ENCODE results near the gene MAP3K9. TPM values are rescaled to one million over a fixed set of nuclear protein-coding genes. Genes with fewer than 3 reads are reported as not detected.

The MAP3K9 gene
- total and polyA plus RNA-seq, 3 experiments from 2014 or later: 1.9 to 4.7 (median 4.0) TPM

DNA sequence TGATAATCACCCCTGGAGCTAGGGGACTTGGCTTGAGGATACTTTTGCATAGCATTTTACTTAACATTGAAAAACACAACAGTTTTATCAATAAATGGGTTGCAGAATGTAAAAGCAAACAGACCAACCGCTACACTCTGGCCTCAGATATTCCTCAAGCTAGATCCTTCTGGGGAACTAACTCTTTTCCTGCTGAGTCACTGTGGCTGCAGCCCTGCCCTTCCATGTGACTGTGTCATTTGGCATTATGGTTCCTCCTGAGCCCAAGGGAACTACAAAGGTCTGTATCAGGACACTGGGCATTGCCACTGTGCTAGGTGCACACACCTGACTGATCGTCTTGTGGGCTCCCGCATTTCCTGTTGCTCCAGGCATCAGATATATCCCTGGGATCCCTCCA is 111.0 kb downstream of the MAP3K9 start:
- peaks cover 0 to 2% (median 0%) of the 10 kb centered on the region in 3 donors for H3K36me3 Mint-ChIP-seq
- Histone ChIP-seq H3K4me3 (ENCODE audit: low read length) (no peak overlapping the region), H3K4me1 (ENCODE audit: insufficient read depth, low read length) (no peaks in the 10 kb centered on the region), H3K27me3 (ENCODE audit: insufficient read depth, low read length, poor library complexity, severe bottlenecking) (no peaks in the 10 kb centered on the region), H3K27ac (ENCODE audit: low read depth, low read length) (no peak overlapping the region), H3K9me3 (ENCODE audit: low read length) (no peaks in the 10 kb centered on the region), H3K36me3 (ENCODE audit: insufficient read depth, low read length) (no peaks in the 10 kb centered on the region)
- ChIA-PET CTCF (interaction anchor here (1.2 kb wide), 1 partner anchor 15 kb away, joined by 5 read pairs; no protein-coding TSS in a partner anchor), POLR2A (no interaction called here)
- H3K4me3 Mint-ChIP-seq: no peak overlapping the region
- H3K27me3 Mint-ChIP-seq: peaks cover 0 to 3% of the 10 kb centered on the region in 2 donors
- DNase-seq: no peak
- no peak overlapping the region for H3K27ac Mint-ChIP-seq
- no peaks in the 10 kb centered on the region for H3K9me3 Mint-ChIP-seq
- peaks cover 0 to 4% (median 0%) of the 10 kb centered on the region in 3 donors for H3K4me1 Mint-ChIP-seq

DNA sequence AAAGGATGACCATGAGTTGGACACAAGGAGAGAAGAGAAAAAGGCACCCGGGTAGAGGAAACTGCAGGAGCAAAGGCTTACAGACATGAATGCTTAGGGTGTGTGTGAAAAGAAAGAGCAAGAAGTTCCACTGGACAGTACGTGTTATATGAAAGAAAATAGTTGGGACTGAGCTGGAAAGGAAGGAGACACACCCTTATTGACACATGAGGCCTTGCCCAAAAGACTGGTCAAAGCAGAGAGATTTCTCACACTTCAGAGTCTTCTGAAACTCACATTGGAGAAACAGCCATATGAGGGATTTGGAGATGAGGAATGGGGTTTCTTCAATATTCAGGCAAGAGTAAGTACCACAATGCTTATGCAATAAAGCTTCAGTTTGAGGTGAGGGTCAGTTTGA is 111.6 kb downstream of the MAP3K9 start:
- H3K27me3 ChIP-seq (ENCODE audit: insufficient read depth, low read length, poor library complexity, severe bottlenecking): no peaks in the 10 kb centered on the region
- H3K27ac ChIP-seq (ENCODE audit: low read depth, low read length): no peak overlapping the region
- DNase-seq: no peak
- H3K9me3 ChIP-seq (ENCODE audit: low read length): no peaks in the 10 kb centered on the region
- Mint-ChIP-seq H3K9me3 (no peaks in the 10 kb centered on the region), H3K36me3 (peaks cover 0 to 2% (median 0%) of the 10 kb centered on the region in 3 donors), H3K27ac (no peak overlapping the region), H3K4me1 (peaks cover 0 to 4% (median 0%) of the 10 kb centered on the region in 3 donors), H3K4me3 (no peak overlapping the region), H3K27me3 (peaks cover 0 to 3% of the 10 kb centered on the region in 2 donors)
- H3K4me1 ChIP-seq (ENCODE audit: insufficient read depth, low read length): no peaks in the 10 kb centered on the region
- H3K4me3 ChIP-seq (ENCODE audit: low read length): no peak overlapping the region
- ChIA-PET POLR2A (no interaction called here), CTCF (interaction anchor here (1.2 kb wide), 1 partner anchor 16 kb away, joined by 5 read pairs; no protein-coding TSS in a partner anchor)
- H3K36me3 ChIP-seq (ENCODE audit: insufficient read depth, low read length): no peaks in the 10 kb centered on the region

GRCh38 chr14:70696026-70696425 is 113.3 kb downstream of the MAP3K9 start:
- ChIA-PET POLR2A (no interaction called here), CTCF (no interaction called here)
- H3K27ac Mint-ChIP-seq: peak overlapping the region in 1 of 8 donors; percentile 39
- Histone ChIP-seq H3K4me3 (ENCODE audit: low read length) (no peak overlapping the region), H3K36me3 (ENCODE audit: insufficient read depth, low read length) (no peaks in the 10 kb centered on the region), H3K4me1 (ENCODE audit: insufficient read depth, low read length) (no peaks in the 10 kb centered on the region), H3K27ac (ENCODE audit: low read depth, low read length) (no peak overlapping the region), H3K27me3 (ENCODE audit: insufficient read depth, low read length, poor library complexity, severe bottlenecking) (no peaks in the 10 kb centered on the region), H3K9me3 (ENCODE audit: low read length) (no peaks in the 10 kb centered on the region)
- DNase-seq: no peak
- H3K27me3 Mint-ChIP-seq: no peaks in the 10 kb centered on the region
- H3K36me3 Mint-ChIP-seq: peaks cover 0 to 2% (median 0%) of the 10 kb centered on the region in 3 donors
- no peak overlapping the region for H3K4me3 Mint-ChIP-seq
- H3K9me3 Mint-ChIP-seq: no peaks in the 10 kb centered on the region
- no peaks in the 10 kb centered on the region for H3K4me1 Mint-ChIP-seq

DNA sequence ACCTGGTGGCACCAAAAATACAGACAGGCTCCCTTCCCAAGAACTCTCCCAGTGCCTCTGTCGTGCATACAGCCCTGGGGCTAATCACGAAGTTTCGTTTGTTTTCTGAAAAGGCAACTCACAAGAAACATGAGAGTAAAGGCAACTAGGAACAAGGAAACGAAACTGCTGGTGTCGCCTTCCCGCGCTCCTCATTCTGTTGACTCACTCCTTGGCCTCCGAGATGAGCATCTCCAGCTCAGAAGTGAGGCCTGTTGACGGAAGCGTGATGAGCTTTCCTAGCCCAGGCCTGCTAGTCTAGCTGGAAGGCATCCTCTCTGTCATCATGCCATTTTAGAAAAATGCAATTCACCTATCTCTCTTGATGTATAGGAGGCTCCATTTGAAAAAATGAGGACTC is 117.1 kb downstream of the MAP3K9 start:
- Mint-ChIP-seq H3K9me3 (no peaks in the 10 kb centered on the region), H3K27me3 (peaks cover 0 to 1% of the 10 kb centered on the region in 2 donors), H3K27ac (no peak overlapping the region), H3K4me3 (no peak overlapping the region), H3K36me3 (peaks cover 0 to 2% (median 0%) of the 10 kb centered on the region in 3 donors), H3K4me1 (no peaks in the 10 kb centered on the region)
- H3K4me3 ChIP-seq (ENCODE audit: low read length): no peak overlapping the region
- ChIA-PET POLR2A (no interaction called here), CTCF (no interaction called here)
- no peak for DNase-seq
- H3K27me3 ChIP-seq (ENCODE audit: insufficient read depth, low read length, poor library complexity, severe bottlenecking): no peaks in the 10 kb centered on the region
- no peak overlapping the region for H3K27ac ChIP-seq (ENCODE audit: low read depth, low read length)
- no peaks in the 10 kb centered on the region for H3K9me3 ChIP-seq (ENCODE audit: low read length)
- H3K36me3 ChIP-seq (ENCODE audit: insufficient read depth, low read length): no peaks in the 10 kb centered on the region
- no peaks in the 10 kb centered on the region for H3K4me1 ChIP-seq (ENCODE audit: insufficient read depth, low read length)

GRCh38 chr14:70685474-70686197 is 123.7 kb downstream of the MAP3K9 start:
- ChIA-PET POLR2A (no interaction called here), CTCF (no interaction called here)
- no peak overlapping the region for H3K4me3 ChIP-seq (ENCODE audit: low read length)
- H3K9me3 Mint-ChIP-seq: no peaks in the 10 kb centered on the region
- no peaks in the 10 kb centered on the region for H3K9me3 ChIP-seq (ENCODE audit: low read length)
- H3K4me3 Mint-ChIP-seq: no peak overlapping the region
- peaks cover 0 to 1% of the 10 kb centered on the region in 2 donors for H3K27me3 Mint-ChIP-seq
- no peaks in the 10 kb centered on the region for H3K36me3 ChIP-seq (ENCODE audit: insufficient read depth, low read length)
- H3K36me3 Mint-ChIP-seq: peaks cover 0 to 4% (median 2%) of the 10 kb centered on the region in 3 donors
- peak overlapping the region in 1 of 8 donors; percentile 20 for H3K27ac Mint-ChIP-seq
- H3K4me1 Mint-ChIP-seq: no peaks in the 10 kb centered on the region
- no peak overlapping the region for H3K27ac ChIP-seq (ENCODE audit: low read depth, low read length)
- no peaks in the 10 kb centered on the region for H3K27me3 ChIP-seq (ENCODE audit: insufficient read depth, low read length, poor library complexity, severe bottlenecking)
- no peak for DNase-seq
- H3K4me1 ChIP-seq (ENCODE audit: insufficient read depth, low read length): no peaks in the 10 kb centered on the region

DNA sequence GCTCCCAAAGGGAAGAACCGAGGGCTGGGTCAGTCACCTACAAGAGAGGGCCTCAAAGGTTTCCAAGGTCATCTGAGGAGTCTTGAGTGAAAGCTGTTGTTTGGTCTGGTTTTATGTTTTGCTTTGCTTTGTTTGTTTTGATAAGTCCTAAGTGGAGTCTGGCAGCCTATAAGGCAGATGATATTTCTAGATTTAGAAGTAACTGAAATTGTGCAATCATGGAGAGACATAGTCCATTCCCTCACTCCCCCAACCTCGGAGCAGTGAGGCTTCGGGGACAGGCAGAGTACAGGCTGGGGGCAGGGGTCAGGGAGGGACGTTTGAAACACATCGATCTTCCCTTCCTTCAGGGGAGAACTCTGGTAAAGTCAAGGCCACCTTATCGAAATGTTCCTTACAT is 125.3 kb downstream of the MAP3K9 start:
- peaks cover 0 to 4% (median 2%) of the 10 kb centered on the region in 3 donors for H3K36me3 Mint-ChIP-seq
- no peaks in the 10 kb centered on the region for H3K9me3 ChIP-seq (ENCODE audit: low read length)
- no peaks in the 10 kb centered on the region for H3K9me3 Mint-ChIP-seq
- H3K4me3 ChIP-seq (ENCODE audit: low read length): no peak overlapping the region
- DNase-seq: no peak
- peaks cover 0 to 1% of the 10 kb centered on the region in 2 donors for H3K27me3 Mint-ChIP-seq
- ChIA-PET CTCF (interaction anchor here (1.9 kb wide), 1 partner anchor 30 kb away, joined by 5 read pairs; no protein-coding TSS in a partner anchor), POLR2A (no interaction called here)
- no peak overlapping the region for H3K27ac ChIP-seq (ENCODE audit: low read depth, low read length)
- no peaks in the 10 kb centered on the region for H3K27me3 ChIP-seq (ENCODE audit: insufficient read depth, low read length, poor library complexity, severe bottlenecking)
- H3K4me3 Mint-ChIP-seq: no peak overlapping the region
- H3K27ac Mint-ChIP-seq: no peak overlapping the region
- no peaks in the 10 kb centered on the region for H3K4me1 Mint-ChIP-seq
- no peaks in the 10 kb centered on the region for H3K36me3 ChIP-seq (ENCODE audit: insufficient read depth, low read length)
- no peaks in the 10 kb centered on the region for H3K4me1 ChIP-seq (ENCODE audit: insufficient read depth, low read length)

DNA sequence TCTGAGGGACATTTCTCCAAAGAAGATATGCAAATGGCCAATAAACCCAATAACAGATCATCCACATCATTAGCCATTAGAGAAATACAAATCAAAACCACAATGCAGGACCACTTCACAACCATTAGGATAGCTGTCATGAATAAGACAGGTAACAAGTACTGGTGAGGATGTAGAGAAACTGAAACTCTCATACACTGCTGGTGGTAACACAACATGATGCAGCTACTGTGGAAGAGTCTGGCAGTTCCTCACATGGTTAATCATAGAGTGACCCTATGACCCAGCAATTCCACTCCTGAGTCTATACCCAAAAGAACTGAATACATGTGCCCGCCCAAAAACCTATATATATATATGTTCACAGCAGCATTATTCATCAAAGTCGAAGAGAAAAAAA is 128.6 kb downstream of the MAP3K9 start:
- DNase-seq: no peak
- Histone ChIP-seq H3K27ac (ENCODE audit: low read depth, low read length) (no peak overlapping the region), H3K9me3 (ENCODE audit: low read length) (no peaks in the 10 kb centered on the region), H3K36me3 (ENCODE audit: insufficient read depth, low read length) (no peaks in the 10 kb centered on the region), H3K27me3 (ENCODE audit: insufficient read depth, low read length, poor library complexity, severe bottlenecking) (no peaks in the 10 kb centered on the region), H3K4me3 (ENCODE audit: low read length) (no peak overlapping the region), H3K4me1 (ENCODE audit: insufficient read depth, low read length) (no peaks in the 10 kb centered on the region)
- CTCF ChIA-PET: no interaction called here
- Mint-ChIP-seq H3K9me3 (no peaks in the 10 kb centered on the region), H3K4me1 (peaks cover 0 to 4% (median 0%) of the 10 kb centered on the region in 3 donors), H3K36me3 (peaks cover 0 to 6% (median 5%) of the 10 kb centered on the region in 3 donors), H3K27me3 (no peaks in the 10 kb centered on the region), H3K27ac (no peak overlapping the region), H3K4me3 (no peak overlapping the region)
- POLR2A ChIA-PET: no interaction called here

- H3K27me3 Mint-ChIP-seq: no peaks in the 10 kb centered on the region
Observed at GRCh38 chr14:70677341-70677740, 132.0 kb downstream of the MAP3K9 start.

More at GRCh38 chr14:70677341-70677740, 132.0 kb downstream of the MAP3K9 start:
- H3K4me3 Mint-ChIP-seq: no peak overlapping the region
- H3K9me3 Mint-ChIP-seq: no peaks in the 10 kb centered on the region
- peaks cover 0 to 4% (median 1%) of the 10 kb centered on the region in 3 donors for H3K4me1 Mint-ChIP-seq
- Histone ChIP-seq H3K27me3 (ENCODE audit: insufficient read depth, low read length, poor library complexity, severe bottlenecking) (no peaks in the 10 kb centered on the region), H3K36me3 (ENCODE audit: insufficient read depth, low read length) (no peaks in the 10 kb centered on the region), H3K4me1 (ENCODE audit: insufficient read depth, low read length) (no peaks in the 10 kb centered on the region), H3K4me3 (ENCODE audit: low read length) (no peak overlapping the region), H3K27ac (ENCODE audit: low read depth, low read length) (no peak overlapping the region), H3K9me3 (ENCODE audit: low read length) (no peaks in the 10 kb centered on the region)
- ChIA-PET POLR2A (no interaction called here), CTCF (interaction anchor here (0.9 to 1.0 kb wide), 3 partner anchors 36 to 140 kb away, joined by 3 to 4 read pairs (median 3); no protein-coding TSS in a partner anchor)
- H3K36me3 Mint-ChIP-seq: peaks cover 0 to 32% (median 15%) of the 10 kb centered on the region in 3 donors
- no peak for DNase-seq
- H3K27ac Mint-ChIP-seq: no peak overlapping the region
